Osteoblast (primary cell): ENCODE measurements around the gene SKAP1. TPM values are rescaled to one million over a fixed set of nuclear protein-coding genes. Genes with fewer than 3 reads are reported as not detected.
A peak's percentile ranks its signal among the peaks of the same experiment; 100 is the strongest.

Source experiments
- DNase-seq: peaks from one replicate; pipeline ENCODE4 v3.0.0; 2011; ENCODE audit warnings: low spot score, mixed read lengths; ENCODE audit not compliant: insufficient read length; ENCODE audit errors: missing footprints
- H2AFZ ChIP-seq: 2 replicates; pipeline ENCODE4 v1.6.0; 2011; ENCODE audit warnings: mild to moderate bottlenecking, low read length
- H3K27ac ChIP-seq: 2 replicates; pipeline ENCODE4 v1.5.1; 2011; ENCODE audit warnings: mild to moderate bottlenecking, low read depth, low read length, moderate library complexity
- H3K27me3 ChIP-seq: 2 replicates; pipeline ENCODE4 v1.6.0; 2012; ENCODE audit warnings: mild to moderate bottlenecking, control low read depth, inconsistent platforms, low read length, moderate library complexity; ENCODE audit not compliant: insufficient read depth
- H3K36me3 ChIP-seq: 2 replicates; pipeline ENCODE4 v1.5.1; 2011; ENCODE audit warnings: mild to moderate bottlenecking, low read length, control low read depth, moderate library complexity; ENCODE audit not compliant: insufficient read depth
- H3K4me1 ChIP-seq: 2 replicates; pipeline ENCODE4 v1.5.1; 2011; ENCODE audit warnings: mild to moderate bottlenecking, low read length, control low read depth, moderate library complexity; ENCODE audit not compliant: insufficient read depth
- H3K4me2 ChIP-seq: 2 replicates; pipeline ENCODE4 v1.6.0; 2011; ENCODE audit warnings: mild to moderate bottlenecking, low read length; ENCODE audit not compliant: insufficient read depth
- H3K4me3 ChIP-seq: fragments of 200-600 bp; sonication (generic); 3 replicates; pipeline ENCODE4 v1.5.1; 2012; ENCODE audit warnings: mild to moderate bottlenecking, low read length, inconsistent platforms; ENCODE audit not compliant: insufficient read depth
- H3K79me2 ChIP-seq: 2 replicates; pipeline ENCODE4 v1.6.0; 2012; ENCODE audit warnings: mild to moderate bottlenecking, low read length, control low read depth, inconsistent platforms; ENCODE audit not compliant: insufficient read depth
- H3K9me3 ChIP-seq: 2 replicates; pipeline ENCODE4 v1.5.1; 2011; ENCODE audit warnings: low read depth, low read length, control low read depth
- H4K20me1 ChIP-seq: 2 replicates; pipeline ENCODE4 v1.6.0; 2012; ENCODE audit warnings: mild to moderate bottlenecking, low read length, control low read depth; ENCODE audit not compliant: insufficient read depth
- total RNA-seq: library from RNA; depleted of rRNA; stranded (reverse); fragments of >200 nt; gene quantifications from 2 replicates; pipeline ENCODE4 v1.2.3, GENCODE V29; 2012
- TF ChIP-seq, protein P1 (sequence below): IDR thresholded peaks from 2 replicates; pipeline ENCODE4 v1.5.1; 2011; ENCODE audit warnings: mild to moderate bottlenecking, low read depth, low read length, moderate library complexity; ENCODE audit errors: extremely low read depth

SKAP1 gene
- total RNA-seq, 1 donor = not detected

DNA sequence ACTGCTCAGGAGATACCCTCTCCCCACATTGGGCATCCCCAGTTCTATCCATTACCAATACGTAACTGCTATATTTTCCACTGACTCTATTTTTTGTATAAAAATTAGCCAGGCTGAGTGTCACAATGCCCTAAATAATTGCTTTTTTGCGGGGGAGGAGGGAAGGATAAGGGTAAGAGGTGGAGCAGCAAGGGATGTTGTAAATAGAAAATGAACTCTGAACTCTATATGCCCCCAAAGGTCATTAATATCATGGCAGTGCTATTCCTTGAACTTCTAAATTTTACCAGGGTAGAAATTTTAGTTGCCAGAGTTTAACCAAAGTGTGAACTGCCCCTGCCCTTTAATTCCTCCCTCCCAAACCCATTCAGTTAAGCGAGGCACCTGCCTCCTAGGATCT, 118.7 kb downstream of the SKAP1 start:
- Histone ChIP-seq H3K4me1 (no peaks in the 10 kb centered on the region), H3K27ac (no peak overlapping the region), H3K9me3 (no peaks in the 10 kb centered on the region), H4K20me1 (no peaks in the 10 kb centered on the region), H2AFZ (no peak overlapping the region), H3K36me3 (no peaks in the 10 kb centered on the region), H3K4me2 (no peak overlapping the region), H3K4me3 (no peak overlapping the region), H3K79me2 (no peaks in the 10 kb centered on the region), H3K27me3 (peaks cover 92% of the 10 kb centered on the region)
- DNase-seq = no peak
- TF ChIP-seq, protein P1, sequence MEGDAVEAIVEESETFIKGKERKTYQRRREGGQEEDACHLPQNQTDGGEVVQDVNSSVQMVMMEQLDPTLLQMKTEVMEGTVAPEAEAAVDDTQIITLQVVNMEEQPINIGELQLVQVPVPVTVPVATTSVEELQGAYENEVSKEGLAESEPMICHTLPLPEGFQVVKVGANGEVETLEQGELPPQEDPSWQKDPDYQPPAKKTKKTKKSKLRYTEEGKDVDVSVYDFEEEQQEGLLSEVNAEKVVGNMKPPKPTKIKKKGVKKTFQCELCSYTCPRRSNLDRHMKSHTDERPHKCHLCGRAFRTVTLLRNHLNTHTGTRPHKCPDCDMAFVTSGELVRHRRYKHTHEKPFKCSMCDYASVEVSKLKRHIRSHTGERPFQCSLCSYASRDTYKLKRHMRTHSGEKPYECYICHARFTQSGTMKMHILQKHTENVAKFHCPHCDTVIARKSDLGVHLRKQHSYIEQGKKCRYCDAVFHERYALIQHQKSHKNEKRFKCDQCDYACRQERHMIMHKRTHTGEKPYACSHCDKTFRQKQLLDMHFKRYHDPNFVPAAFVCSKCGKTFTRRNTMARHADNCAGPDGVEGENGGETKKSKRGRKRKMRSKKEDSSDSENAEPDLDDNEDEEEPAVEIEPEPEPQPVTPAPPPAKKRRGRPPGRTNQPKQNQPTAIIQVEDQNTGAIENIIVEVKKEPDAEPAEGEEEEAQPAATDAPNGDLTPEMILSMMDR = no peak

DNA sequence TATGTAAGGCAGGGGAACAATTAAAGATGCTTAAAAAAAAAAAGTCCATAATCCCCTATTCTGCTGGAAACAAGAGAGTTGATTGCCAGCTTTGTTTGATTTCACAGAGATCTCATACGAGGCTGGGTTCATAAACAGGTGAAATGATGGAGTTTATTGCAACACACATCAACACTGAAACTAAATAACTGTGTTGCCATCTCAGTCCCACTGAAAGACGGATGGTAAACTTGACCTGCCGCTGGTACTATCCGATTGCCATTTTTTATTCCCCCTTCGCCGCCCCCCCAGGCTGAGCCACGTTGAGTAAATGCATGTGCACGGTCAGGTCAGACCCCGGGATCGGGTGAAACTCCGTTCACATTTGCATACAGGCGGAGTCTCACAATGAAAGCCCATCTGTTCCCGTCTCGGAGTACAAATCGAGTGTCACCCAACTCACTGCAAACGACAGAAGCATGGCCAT, 119.2 kb downstream of the SKAP1 start:
- Histone ChIP-seq H3K27me3 (peaks cover 93% of the 10 kb centered on the region), H3K9me3 (no peaks in the 10 kb centered on the region), H3K79me2 (no peaks in the 10 kb centered on the region), H2AFZ (no peak overlapping the region), H3K4me3 (no peak overlapping the region), H3K27ac (no peak overlapping the region), H3K4me1 (no peaks in the 10 kb centered on the region), H3K4me2 (no peak overlapping the region), H3K36me3 (no peaks in the 10 kb centered on the region), H4K20me1 (no peaks in the 10 kb centered on the region)
- TF ChIP-seq, protein P1 = no peak
- no peak for DNase-seq

DNA sequence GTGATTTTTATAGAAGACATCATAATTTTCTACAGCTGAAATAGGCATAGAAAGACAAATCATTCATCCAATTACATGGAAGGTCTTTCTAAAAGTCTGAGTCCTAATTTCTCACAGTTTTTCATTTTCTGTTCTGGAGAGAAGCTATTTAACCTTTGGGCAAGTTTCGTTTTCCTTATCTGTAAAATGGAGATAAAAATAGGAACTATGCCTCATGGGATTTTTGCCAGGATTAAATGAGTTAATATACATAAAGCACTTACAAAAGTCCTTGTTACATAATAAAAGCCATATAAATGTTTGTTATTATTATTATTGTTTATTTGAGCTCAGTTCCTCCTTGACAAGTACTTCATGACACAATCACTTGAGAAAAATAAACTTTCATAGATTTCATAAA, 121.4 kb downstream of the SKAP1 start:
- no peak for DNase-seq

DNA sequence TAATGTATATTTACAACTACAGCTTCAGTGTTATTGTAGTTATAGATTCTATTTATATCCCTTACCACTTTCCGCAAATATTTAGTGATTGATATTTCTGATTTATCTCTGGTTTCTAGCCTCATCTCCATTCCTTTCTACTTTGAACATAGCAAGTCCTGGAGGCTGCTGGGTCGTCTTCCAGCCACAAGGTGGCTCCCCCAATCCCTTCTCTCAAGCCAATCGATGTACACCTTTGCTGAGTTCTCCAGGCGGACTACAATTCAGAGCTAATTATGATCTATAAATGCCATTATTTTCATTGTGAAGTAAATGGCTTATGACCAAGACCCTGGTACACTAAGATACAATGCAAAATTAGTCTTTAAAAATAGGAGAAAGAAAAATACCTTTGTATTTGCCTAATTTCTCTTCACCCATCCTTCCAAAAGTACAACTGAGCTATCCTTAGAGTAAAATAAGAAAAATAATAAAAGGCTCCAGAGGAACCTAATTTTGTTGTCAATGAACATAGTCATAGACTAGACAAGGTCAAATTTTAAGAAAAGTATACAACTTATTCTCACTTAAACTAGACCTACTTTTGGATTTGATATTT, 122.1 kb downstream of the SKAP1 start:
- H3K27me3 ChIP-seq = peaks cover 96% of the 10 kb centered on the region
- no peak overlapping the region for H3K27ac ChIP-seq
- H3K4me2 ChIP-seq = no peak overlapping the region
- H4K20me1 ChIP-seq = no peaks in the 10 kb centered on the region
- H3K79me2 ChIP-seq = no peaks in the 10 kb centered on the region
- DNase-seq = peak; percentile 59
- no peaks in the 10 kb centered on the region for H3K9me3 ChIP-seq
- TF ChIP-seq, protein P1 = peak; percentile 85
- no peaks in the 10 kb centered on the region for H3K36me3 ChIP-seq
- H3K4me1 ChIP-seq = no peaks in the 10 kb centered on the region
- no peak overlapping the region for H3K4me3 ChIP-seq
- no peak overlapping the region for H2AFZ ChIP-seq

More for the DNA sequence above, 121.4 kb downstream of the SKAP1 start:
- TF ChIP-seq, protein P1 = no peak
- Histone ChIP-seq H3K79me2 (no peaks in the 10 kb centered on the region), H3K4me1 (no peaks in the 10 kb centered on the region), H3K36me3 (no peaks in the 10 kb centered on the region), H4K20me1 (no peaks in the 10 kb centered on the region), H3K4me2 (no peak overlapping the region), H3K27me3 (peaks cover 96% of the 10 kb centered on the region), H3K27ac (no peak overlapping the region), H3K9me3 (no peaks in the 10 kb centered on the region), H2AFZ (no peak overlapping the region), H3K4me3 (no peak overlapping the region)
